BJ (cell line): ENCODE measurements around the gene BCOR. TPM values are rescaled to one million over a fixed set of nuclear protein-coding genes. Genes with fewer than 3 reads are reported as not detected.

Source experiments
- CTCF ChIA-PET: fragments of 350-600 bp; formaldehyde crosslinking; extraction: SDS; loops from one replicate; lab custom pipeline; 2021; ENCODE audit warnings: antibody characterized with exemption, inconsistent platforms; lab: Yijun Ruan, JAX
- POLR2A ChIA-PET: fragments of 300-600 bp; sonication (Branson Sonifier 250); formaldehyde crosslinking; extraction: SDS; loops from one replicate; lab custom pipeline; 2021; ENCODE audit warnings: antibody characterized with exemption; lab: Charles Lee
- DNase-seq: peaks from one replicate; pipeline ENCODE4 v3.0.0-alpha.2; 2011; ENCODE audit warnings: low read depth
- H3K27me3 ChIP-seq: 2 replicates; pipeline ENCODE4 v1.6.0; 2011; ENCODE audit warnings: low read length; ENCODE audit not compliant: control insufficient read depth, insufficient read depth
- H3K36me3 ChIP-seq: 2 replicates; pipeline ENCODE4 v1.5.1; 2011; ENCODE audit warnings: low read length; ENCODE audit not compliant: control insufficient read depth, insufficient read depth
- H3K4me3 ChIP-seq: 2 replicates; pipeline ENCODE4 v1.5.1; 2011; ENCODE audit warnings: low read depth, mild to moderate bottlenecking, control low read depth, low read length
- CTCF ChIP-seq: IDR thresholded peaks from 2 replicates; pipeline ENCODE4 v1.5.1; 2011; ENCODE audit warnings: low read depth, mild to moderate bottlenecking, control low read depth, inconsistent platforms, low read length, moderate library complexity; ENCODE audit not compliant: insufficient read depth
- polyA plus RNA-seq: library from polyadenylated mRNA; depleted of rRNA; stranded (reverse); fragments of >200 nt; gene quantifications from 2 replicates; pipeline ENCODE4 v1.2.3, GENCODE V29; 2011

Gene BCOR
- polyA plus RNA-seq, 1 experiment: 5.6 TPM

GRCh38 chrX:40090050-40090804 is 7.5 kb downstream of the BCOR start:
- no peak for DNase-seq
- CTCF ChIA-PET: no interaction called here

GRCh38 chrX:40088803-40089540 is 8.8 kb downstream of the BCOR start:
- ChIA-PET POLR2A (no interaction called here), CTCF (no interaction called here)
- Histone ChIP-seq H3K36me3 (no peaks in the 10 kb centered on the region), H3K27me3 (no peaks in the 10 kb centered on the region), H3K4me3 (no peak overlapping the region)
- no peak for TF ChIP-seq CTCF
- DNase-seq: no peak

More at GRCh38 chrX:40090050-40090804, 7.5 kb downstream of the BCOR start:
- peak overlapping the region; percentile 30 for H3K4me3 ChIP-seq
- TF ChIP-seq CTCF: no peak
- POLR2A ChIA-PET: no interaction called here
- H3K36me3 ChIP-seq: no peaks in the 10 kb centered on the region
- H3K27me3 ChIP-seq: no peaks in the 10 kb centered on the region

GRCh38 chrX:40088299-40088625 is 9.5 kb downstream of the BCOR start:
- Histone ChIP-seq H3K4me3 (no peak overlapping the region), H3K36me3 (no peaks in the 10 kb centered on the region), H3K27me3 (no peaks in the 10 kb centered on the region)
- DNase-seq: no peak
- ChIA-PET CTCF (interaction anchor here (0.9 kb wide), 1 partner anchor 383 kb away, joined by 3 read pairs; no protein-coding TSS in a partner anchor), POLR2A (no interaction called here)
- no peak for TF ChIP-seq CTCF

- DNase-seq: no peak
- Histone ChIP-seq H3K27me3 (no peaks in the 10 kb centered on the region), H3K36me3 (no peaks in the 10 kb centered on the region), H3K4me3 (no peak overlapping the region)
- no peak for TF ChIP-seq CTCF
- CTCF ChIA-PET: interaction anchor here (0.9 kb wide), 1 partner anchor 382 kb away, joined by 3 read pairs; no protein-coding TSS in a partner anchor
- POLR2A ChIA-PET: no interaction called here
Measured at GRCh38 chrX:40087425-40088298, 10.1 kb downstream of the BCOR start.
